GM12875 (cell line): ENCODE data around the gene PSMD11.
"Not testable (repeated sequence)": the region's sequence is repeated elsewhere in the genome, so short reads cannot be mapped to it uniquely, and the experiment has no call there.

Experiments used
- H3K4me3 ChIP-seq: one replicate; pipeline ENCODE4 v1.5.1; 2011; ENCODE audit warnings: low read depth, low read length, control low read depth
- TF ChIP-seq, protein P1 (sequence below): IDR thresholded peaks from 2 replicates; pipeline ENCODE4 v1.5.1; 2011; ENCODE audit warnings: low read depth, mild to moderate bottlenecking, control low read depth, inconsistent platforms, low read length, moderate library complexity, borderline replicate concordance; ENCODE audit not compliant: insufficient read depth

PSMD11 gene

GRCh38 chr17:32444301-32445073 is at the start of gene PSMD11:
Gene PSMD11, plus strand, starts transcription at chr17:32444510. Its CDS starts 14 bp downstream, at chr17:32444524.
- TF ChIP-seq, protein P1, sequence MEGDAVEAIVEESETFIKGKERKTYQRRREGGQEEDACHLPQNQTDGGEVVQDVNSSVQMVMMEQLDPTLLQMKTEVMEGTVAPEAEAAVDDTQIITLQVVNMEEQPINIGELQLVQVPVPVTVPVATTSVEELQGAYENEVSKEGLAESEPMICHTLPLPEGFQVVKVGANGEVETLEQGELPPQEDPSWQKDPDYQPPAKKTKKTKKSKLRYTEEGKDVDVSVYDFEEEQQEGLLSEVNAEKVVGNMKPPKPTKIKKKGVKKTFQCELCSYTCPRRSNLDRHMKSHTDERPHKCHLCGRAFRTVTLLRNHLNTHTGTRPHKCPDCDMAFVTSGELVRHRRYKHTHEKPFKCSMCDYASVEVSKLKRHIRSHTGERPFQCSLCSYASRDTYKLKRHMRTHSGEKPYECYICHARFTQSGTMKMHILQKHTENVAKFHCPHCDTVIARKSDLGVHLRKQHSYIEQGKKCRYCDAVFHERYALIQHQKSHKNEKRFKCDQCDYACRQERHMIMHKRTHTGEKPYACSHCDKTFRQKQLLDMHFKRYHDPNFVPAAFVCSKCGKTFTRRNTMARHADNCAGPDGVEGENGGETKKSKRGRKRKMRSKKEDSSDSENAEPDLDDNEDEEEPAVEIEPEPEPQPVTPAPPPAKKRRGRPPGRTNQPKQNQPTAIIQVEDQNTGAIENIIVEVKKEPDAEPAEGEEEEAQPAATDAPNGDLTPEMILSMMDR: peak; percentile 96
- H3K4me3 ChIP-seq: peak within 1 kb of the TSS; percentile 92

DNA sequence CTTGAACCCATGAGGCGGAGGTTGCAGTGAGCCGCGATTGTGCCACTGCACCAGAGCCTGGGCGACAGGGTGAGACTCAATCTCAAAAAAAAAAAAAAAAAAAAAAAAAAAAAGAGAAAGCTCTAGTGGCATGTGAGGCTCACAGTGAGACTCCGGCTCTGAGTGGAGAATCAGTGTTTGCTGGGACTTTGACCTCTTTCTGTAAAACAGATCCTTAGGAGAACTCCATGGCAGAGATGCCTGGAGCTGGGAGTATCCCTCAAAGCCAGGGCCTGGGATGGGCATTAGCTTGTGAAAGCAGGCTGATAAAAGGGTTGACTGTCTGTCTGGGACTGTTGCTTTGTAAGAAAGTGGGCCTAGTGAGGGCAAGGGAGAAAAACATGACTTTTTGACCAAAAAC is 48.0 kb upstream of the PSMD11 start:
- no peak overlapping the region for H3K4me3 ChIP-seq
- TF ChIP-seq, protein P1: no peak

DNA sequence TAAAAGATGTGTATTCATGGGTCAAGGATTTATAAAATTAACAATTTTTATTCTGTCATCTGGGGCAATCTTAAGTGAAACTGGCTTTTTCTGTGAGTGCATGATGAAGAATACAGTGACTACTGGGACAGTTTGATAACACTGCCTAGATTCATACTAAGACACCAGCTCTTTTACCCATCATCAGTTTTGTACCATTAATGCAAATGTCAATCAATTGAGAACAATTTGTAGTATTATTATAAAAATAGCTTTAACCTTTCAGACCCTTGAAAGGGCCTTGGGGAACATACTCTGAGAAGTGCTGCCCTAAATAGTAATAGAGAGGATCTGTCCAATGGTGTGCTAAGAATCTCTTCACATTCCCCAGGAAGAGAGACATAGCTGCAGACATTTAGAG is 45.4 kb upstream of the PSMD11 start:
- TF ChIP-seq, protein P1: no peak
- no peak overlapping the region for H3K4me3 ChIP-seq

DNA sequence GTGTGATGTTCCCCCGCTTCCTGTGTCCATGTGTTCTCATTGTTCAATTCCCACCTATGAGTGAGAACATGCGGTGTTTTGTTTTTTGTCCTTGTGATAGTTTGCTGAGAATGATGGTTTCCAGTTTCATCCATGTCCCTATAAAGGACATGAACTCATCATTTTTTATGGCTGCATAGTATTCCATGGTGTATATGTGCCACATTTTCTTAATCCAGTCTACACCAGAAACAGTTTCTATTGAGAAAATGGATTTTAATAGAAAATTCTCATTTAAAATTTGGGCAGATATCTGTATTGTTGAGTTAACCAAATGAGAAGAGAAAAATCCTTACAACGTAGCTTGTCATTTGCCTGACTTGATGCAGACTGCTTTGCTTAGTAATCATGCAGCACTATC is 34.2 kb upstream of the PSMD11 start:
- not testable (repeated sequence) for H3K4me3 ChIP-seq

DNA sequence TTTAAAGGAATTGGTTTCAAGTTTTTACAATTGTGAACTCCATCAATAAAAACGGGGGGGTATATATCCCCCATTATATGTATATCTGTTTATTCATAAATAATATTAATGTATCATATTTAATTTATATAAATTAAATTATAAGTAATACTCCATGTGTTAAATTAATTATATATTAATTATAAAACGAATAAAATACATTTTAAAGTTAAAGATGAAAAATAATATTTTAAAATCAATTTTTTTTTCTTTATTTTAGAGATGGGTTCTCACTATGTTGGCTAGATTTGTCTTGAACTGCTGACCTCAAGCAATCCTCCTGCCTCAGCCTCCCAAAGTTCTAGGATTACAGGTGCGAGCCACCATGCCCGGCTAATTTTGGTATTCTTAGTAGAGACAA is 17.4 kb upstream of the PSMD11 start:
- H3K4me3 ChIP-seq: no peak overlapping the region
- TF ChIP-seq, protein P1: no peak

DNA sequence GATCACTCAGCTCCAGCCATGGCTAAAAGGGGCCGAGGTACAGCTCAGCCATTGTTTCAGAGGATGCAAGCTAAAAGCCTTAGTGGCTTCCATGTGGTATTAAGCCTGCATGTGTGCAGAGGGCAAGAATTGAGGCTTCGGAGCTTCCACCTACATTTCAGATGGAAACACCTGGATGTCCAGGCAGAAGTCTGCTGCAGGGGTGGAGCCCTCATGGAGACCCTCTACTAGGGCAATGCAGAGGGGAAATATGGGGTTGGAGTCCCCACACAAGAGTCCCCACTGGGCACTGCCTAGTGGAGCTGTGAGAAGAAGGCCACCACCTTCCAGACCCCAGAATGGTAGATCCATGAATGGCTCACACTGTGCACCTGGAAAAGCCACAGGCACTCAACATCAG is 14.7 kb upstream of the PSMD11 start:
- TF ChIP-seq, protein P1: no peak
- no peak overlapping the region for H3K4me3 ChIP-seq

DNA sequence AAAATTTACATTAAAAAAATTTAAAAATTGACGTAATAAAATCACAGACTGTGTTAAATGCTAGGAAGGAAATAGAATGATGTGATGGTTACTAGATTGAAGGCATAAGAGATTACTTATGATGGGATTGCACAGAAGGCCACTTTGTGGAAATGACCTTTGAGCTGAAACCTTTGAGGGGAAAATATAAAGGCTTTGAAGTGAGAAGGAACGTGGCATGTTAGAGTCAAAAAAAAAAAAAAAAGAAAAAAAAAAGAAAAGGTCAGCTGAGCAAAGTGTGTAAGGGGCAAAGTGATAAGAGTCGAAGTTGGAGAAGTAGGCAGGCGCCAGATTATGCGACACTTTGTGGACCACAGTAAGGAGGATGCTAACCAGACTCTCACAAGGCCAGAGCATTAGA is 3.6 kb upstream of the PSMD11 start:
- TF ChIP-seq, protein P1: no peak
- H3K4me3 ChIP-seq: no peak overlapping the region
